Left lung (tissue), 10 donors: ENCODE data around the gene ITIH3. TPM values are rescaled to one million over a fixed set of nuclear protein-coding genes. Genes with fewer than 3 reads are reported as not detected.
A peak's percentile ranks its signal among the peaks of the same experiment; 100 is the strongest.

Source experiments
- ATAC-seq: fragments of 200-7000 bp; cut with Tn5 transposase; one replicate; pipeline ENCODE4 v1.9.1; 2020; ENCODE audit warnings: moderate library complexity
- DNase-seq, 4 donors: peaks; one replicate each; pipeline ENCODE4 v3.0.0-alpha.2; 2013 to 2020
- H3K27ac ChIP-seq, 2 donors: fragments of 200-600 bp; sonication (generic) in 1 of 2; one replicate each; pipeline versions ENCODE4 v1.5.0 to v1.8.0; 2020 to 2021
- H3K27me3 ChIP-seq, 2 donors: fragments of 200-600 bp; sonication (generic) in 1 of 2; one replicate each; pipeline versions ENCODE4 v1.5.0 to v1.8.0; 2020 to 2021
- H3K36me3 ChIP-seq, 2 donors: fragments of 200-600 bp; sonication (generic) in 1 of 2; one replicate each; pipeline versions ENCODE4 v1.5.0 to v1.8.0; 2020 to 2021
- H3K4me1 ChIP-seq, 2 donors: fragments of 200-600 bp; one replicate each; pipeline ENCODE4 v1.8.0; 2021
- H3K4me3 ChIP-seq, 2 donors: fragments of 200-600 bp; sonication (generic) in 1 of 2; one replicate each; pipeline versions ENCODE4 v1.5.0 to v1.8.0; 2020 to 2021; ENCODE audit warnings: mild to moderate bottlenecking in 1 of 2
- H3K9me3 ChIP-seq, 2 donors: fragments of 200-600 bp; sonication (generic) in 1 of 2; one replicate each; pipeline versions ENCODE4 v1.5.0 to v1.8.0; 2020 to 2021
- intact Hi-C, 2 donors: fragments of 100-400 bp; cut with DNase I; formaldehyde crosslinking; loops; one replicate each; pipeline versions ENCODE4 v1.11.2 to v1.14.2; 2022
- polyA plus RNA-seq, 6 donors: library from polyadenylated mRNA; unstranded; fragments of 120-200 nt; gene quantifications; one replicate each; pipeline ENCODE4 v1.2.1, GENCODE V29; 2013; ENCODE audit not compliant: insufficient read length in 6 of 6
- total RNA-seq, 2 donors: library from RNA; stranded (reverse); fragmentation: NEBNext Ultra II Directional; extraction: Animal tissue kit (Norgen Biotek cat#: 25700); gene quantifications; one replicate each; pipeline ENCODE4 v1.2.1, GENCODE V29; 2021
- TF ChIP-seq, protein P1 (sequence below), 2 donors: fragments of 200-600 bp; sonication (generic) in 1 of 2; IDR thresholded peaks; one replicate each; pipeline versions ENCODE4 v1.5.0 to v1.8.0; 2021; ENCODE audit warnings: antibody characterized with exemption in 2 of 2
- donor health status: DM: no; HTN: yes; CAD: no.
- donor health status: DM: no; HTN: no; CAD: no.

ITIH3 gene
- total and polyA plus RNA-seq, 8 donors: 1.5 to 5.8 (median 3.4) TPM

DNA sequence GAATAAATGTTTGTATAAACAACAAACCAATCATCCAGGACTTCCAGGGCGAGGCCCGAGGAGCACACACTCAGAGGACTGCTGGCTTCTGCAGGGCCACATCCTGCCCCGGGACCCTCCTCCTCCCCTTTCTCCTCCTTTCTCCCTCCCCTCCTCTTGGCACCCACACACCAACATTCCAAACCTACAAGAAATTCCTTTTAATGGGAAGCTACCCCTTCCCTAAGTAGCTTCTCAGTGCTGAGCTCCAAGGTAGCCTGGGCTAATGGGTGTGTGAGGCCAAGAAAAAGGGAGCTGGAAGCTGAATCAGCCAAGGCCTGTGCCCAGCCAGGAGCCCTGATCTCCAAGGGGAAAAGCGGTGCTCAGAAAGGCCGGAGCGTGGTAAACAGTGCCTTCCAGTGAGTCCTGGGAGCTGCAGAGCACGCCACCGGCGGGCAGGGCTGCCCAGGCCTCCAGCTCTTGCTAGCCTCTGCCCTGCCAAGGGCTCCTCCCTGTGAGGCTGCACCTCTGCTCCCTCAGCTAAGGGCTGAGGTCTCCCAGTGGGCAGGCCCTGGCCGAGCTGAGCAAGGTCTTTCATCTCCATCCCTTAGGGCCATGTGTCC lies 3.9 kb downstream of the ITIH3 start:
- intact Hi-C loops: no loop called here
- H3K9me3 ChIP-seq: no peaks in the 10 kb centered on the region
- H3K4me3 ChIP-seq: no peak overlapping the region
- H3K27me3 ChIP-seq: no peaks in the 10 kb centered on the region
- H3K36me3 ChIP-seq: no peaks in the 10 kb centered on the region
- no peak for DNase-seq
- no peak for ATAC-seq
- H3K27ac ChIP-seq: no peak overlapping the region
- TF ChIP-seq, protein P1, sequence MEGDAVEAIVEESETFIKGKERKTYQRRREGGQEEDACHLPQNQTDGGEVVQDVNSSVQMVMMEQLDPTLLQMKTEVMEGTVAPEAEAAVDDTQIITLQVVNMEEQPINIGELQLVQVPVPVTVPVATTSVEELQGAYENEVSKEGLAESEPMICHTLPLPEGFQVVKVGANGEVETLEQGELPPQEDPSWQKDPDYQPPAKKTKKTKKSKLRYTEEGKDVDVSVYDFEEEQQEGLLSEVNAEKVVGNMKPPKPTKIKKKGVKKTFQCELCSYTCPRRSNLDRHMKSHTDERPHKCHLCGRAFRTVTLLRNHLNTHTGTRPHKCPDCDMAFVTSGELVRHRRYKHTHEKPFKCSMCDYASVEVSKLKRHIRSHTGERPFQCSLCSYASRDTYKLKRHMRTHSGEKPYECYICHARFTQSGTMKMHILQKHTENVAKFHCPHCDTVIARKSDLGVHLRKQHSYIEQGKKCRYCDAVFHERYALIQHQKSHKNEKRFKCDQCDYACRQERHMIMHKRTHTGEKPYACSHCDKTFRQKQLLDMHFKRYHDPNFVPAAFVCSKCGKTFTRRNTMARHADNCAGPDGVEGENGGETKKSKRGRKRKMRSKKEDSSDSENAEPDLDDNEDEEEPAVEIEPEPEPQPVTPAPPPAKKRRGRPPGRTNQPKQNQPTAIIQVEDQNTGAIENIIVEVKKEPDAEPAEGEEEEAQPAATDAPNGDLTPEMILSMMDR (IDR thresholded peaks at IDR 0.05): no peak
- H3K4me1 ChIP-seq: no peaks in the 10 kb centered on the region

DNA sequence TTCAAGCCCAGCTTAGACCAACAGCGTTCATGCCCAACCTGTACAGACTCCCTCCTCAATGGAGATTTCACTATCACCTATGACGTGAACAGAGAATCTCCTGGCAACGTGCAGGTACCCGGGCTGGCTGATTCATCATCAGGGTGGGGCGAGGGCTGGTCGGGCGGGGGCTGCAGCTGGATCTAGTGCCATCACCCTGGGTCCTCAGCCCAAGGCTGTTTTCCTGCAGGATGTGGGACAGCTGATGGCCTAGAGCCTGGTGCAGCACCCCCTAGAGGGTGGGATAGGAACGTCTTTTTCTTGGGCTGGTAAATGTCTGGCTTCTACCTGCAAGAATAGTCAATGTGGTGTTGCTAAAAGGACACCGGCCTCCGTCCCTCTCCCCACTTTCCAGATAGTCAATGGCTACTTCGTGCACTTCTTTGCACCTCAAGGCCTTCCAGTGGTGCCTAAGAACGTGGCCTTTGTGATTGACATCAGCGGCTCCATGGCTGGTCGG lies 4.4 kb downstream of the ITIH3 start:
- no peak overlapping the region for H3K4me3 ChIP-seq
- H3K27me3 ChIP-seq: no peaks in the 10 kb centered on the region
- intact Hi-C loops: no loop called here
- H3K4me1 ChIP-seq: no peaks in the 10 kb centered on the region
- no peak for DNase-seq
- H3K9me3 ChIP-seq: no peaks in the 10 kb centered on the region
- no peaks in the 10 kb centered on the region for H3K36me3 ChIP-seq
- TF ChIP-seq, protein P1 (IDR thresholded peaks at IDR 0.05): peak in 1 of 2 donors; percentile 42
- H3K27ac ChIP-seq: no peak overlapping the region
- ATAC-seq: peak; percentile 48

DNA sequence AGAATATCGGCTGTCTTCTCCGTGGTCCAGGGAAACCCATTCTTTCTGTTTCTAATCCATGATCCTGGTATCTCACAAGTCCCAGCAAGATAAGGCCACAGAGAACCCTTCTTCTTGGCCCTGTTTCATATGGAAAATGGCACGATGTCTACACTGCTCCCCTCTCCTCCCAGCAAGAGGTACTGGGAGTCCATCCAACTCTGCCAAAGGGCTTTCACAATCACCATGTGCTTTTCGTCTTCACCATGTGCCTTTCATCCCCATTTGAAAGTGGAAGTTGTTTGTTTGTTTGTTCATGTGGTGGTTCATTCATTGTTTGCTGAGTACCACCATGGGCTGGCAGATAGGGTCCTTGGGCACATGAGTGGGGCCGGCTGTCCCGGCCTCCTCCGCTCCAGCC lies 5.5 kb downstream of the ITIH3 start:
- ATAC-seq (no peak), DNase-seq (no peak)
- no peaks in the 10 kb centered on the region for H3K4me1 ChIP-seq
- no peaks in the 10 kb centered on the region for H3K9me3 ChIP-seq
- no peak overlapping the region for H3K27ac ChIP-seq
- intact Hi-C loops: no loop called here
- H3K36me3 ChIP-seq: no peaks in the 10 kb centered on the region
- H3K4me3 ChIP-seq: no peak overlapping the region
- H3K27me3 ChIP-seq: no peaks in the 10 kb centered on the region
- TF ChIP-seq, protein P1 (IDR thresholded peaks at IDR 0.05): no peak

DNA sequence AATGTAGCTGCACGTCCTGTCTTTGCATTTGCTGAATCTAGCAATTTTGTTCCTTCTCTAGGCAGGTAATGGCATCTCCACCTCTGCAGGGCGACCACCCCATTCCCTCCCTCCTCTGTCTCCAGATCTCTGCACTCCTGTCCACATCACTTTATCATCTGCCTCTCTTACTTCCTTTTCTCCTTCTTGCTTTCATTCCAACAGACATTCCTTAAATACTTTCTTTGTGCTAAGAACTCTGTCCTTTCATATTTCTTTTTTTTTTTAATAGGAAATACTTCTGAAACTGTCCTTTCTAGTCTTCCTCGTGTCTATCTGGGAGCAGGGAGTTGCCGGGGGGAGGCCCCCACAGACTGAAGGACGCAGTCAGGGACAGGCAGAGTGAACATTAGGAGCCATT lies 7.2 kb downstream of the ITIH3 start:
- Histone ChIP-seq H3K4me3 (no peak overlapping the region), H3K27ac (no peak overlapping the region), H3K27me3 (no peaks in the 10 kb centered on the region), H3K36me3 (no peaks in the 10 kb centered on the region), H3K4me1 (no peaks in the 10 kb centered on the region), H3K9me3 (no peaks in the 10 kb centered on the region)
- ATAC-seq: no peak
- intact Hi-C loops: no loop called here
- DNase-seq: no peak
- TF ChIP-seq, protein P1 (IDR thresholded peaks at IDR 0.05): no peak

DNA sequence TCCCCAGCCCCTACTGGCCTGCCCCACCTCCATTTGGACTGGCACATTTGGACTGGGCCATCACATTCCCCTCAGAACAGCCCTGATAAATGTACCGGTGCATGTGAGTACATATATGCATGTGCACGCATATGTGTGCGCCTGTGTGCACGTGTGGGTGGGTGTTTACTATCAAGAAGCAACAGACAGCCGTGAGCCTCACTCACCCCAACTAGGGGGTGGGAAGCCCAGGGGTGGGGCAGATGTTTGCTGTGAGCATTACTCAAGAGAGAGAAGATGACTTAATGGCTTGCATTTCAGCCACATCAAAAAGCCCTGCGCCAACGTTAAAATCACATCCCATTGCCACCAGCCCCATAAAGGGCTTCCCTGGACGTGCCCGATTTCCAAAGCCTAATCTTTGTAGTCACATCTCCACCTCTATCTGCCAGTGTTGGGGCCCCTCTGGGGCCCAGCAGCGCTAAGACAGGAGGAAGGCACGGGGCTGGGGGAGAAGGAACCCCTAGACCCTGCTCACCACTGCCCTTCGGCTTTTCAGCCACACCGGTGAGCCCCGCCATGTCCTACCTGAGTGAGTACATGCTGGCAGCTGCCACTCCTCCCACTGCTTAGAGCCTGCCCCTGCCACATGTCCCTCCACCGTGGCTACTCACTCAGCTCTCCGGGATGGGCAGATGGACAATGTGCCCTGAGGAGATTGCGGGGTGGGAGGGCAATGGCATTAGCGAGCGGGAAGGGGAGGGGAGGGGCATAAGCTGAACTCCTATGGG lies 10.9 kb downstream of the ITIH3 start:
- no peak overlapping the region for H3K27ac ChIP-seq
- H3K9me3 ChIP-seq: no peaks in the 10 kb centered on the region
- H3K4me3 ChIP-seq: no peak overlapping the region
- TF ChIP-seq, protein P1 (IDR thresholded peaks at IDR 0.05): no peak
- no peaks in the 10 kb centered on the region for H3K36me3 ChIP-seq
- ATAC-seq (no peak), DNase-seq (peak in 1 of 4 donors; percentile 66)
- H3K4me1 ChIP-seq: no peaks in the 10 kb centered on the region
- intact Hi-C loops: no loop called here
- H3K27me3 ChIP-seq: no peaks in the 10 kb centered on the region
